ENCODE measurements around the gene STX1B. TPM values are rescaled to one million over a fixed set of nuclear protein-coding genes. Genes with fewer than 3 reads are reported as not detected.

The STX1B gene
- total RNA-seq, 1 experiment from 2014 or later: 11.0 TPM

DNA sequence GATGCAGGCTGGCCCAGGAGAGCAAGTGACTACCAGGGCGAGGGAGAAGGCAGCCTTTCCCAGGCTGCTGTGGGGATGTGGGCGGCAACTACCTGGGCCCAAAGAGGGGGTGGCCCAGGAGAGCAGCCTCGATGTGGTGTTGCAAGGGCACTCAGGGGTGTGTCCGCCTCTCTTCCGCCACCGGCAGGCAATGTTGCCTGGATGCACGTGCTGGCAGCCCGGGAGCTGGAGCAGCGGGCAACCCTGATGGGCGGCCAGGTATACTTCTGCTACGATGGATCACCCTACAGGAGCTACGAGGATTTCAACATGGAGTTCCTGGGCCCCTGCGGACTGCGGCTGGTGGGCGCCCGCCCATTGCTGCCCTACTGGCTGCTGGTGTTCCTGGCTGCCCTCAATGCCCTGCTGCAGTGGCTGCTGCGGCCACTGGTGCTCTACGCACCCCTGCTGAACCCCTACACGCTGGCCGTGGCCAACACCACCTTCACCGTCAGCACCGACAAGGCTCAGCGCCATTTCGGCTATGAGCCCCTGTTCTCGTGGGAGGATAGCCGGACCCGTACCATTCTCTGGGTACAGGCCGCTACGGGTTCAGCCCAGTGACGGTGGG is 22.8 kb downstream of the STX1B start:
- Mint-ChIP-seq H3K9me3 (no peaks in the 10 kb centered on the region), H3K27ac (no peak overlapping the region), H3K27me3 (ENCODE audit: low read depth) (no peaks in the 10 kb centered on the region; the same call in 1 of the 2 replicates), H3K4me3 (no peak overlapping the region), H3K4me1 (peaks cover 5 to 10% of the 10 kb centered on the region in 2 experiments), H3K36me3 (ENCODE audit: insufficient read depth in 1 of 3, low read depth in 3 of 3) (peaks cover 2 to 23% (median 15%) of the 10 kb centered on the region in 3 experiments; a peak in 6 of 7 replicates)
- no peak overlapping the region for H2BK120ac ChIP-seq (ENCODE audit: low read depth, low read length, poor library complexity, severe bottlenecking)
- H3K79me1 ChIP-seq (ENCODE audit: insufficient read depth, low read depth, low read length, poor library complexity, severe bottlenecking): no peaks in the 10 kb centered on the region
- H3K18ac ChIP-seq (ENCODE audit: insufficient read length, low read depth, low read length): no peak overlapping the region
- H2BK15ac ChIP-seq (ENCODE audit: low read depth, low read length): no peak overlapping the region
- H2AK5ac ChIP-seq (ENCODE audit: insufficient read length, low read length): no peak overlapping the region
- H3K4me1 ChIP-seq (ENCODE audit: insufficient read depth, low read length): no peaks in the 10 kb centered on the region
- H2BK5ac ChIP-seq (ENCODE audit: insufficient read length, low read length): no peak overlapping the region
- WGBS (ENCODE audit: extremely low coverage, insufficient read length, low lambda C conversion rate): no CpG with 5 or more reads among the region's 30 CpGs
- no peak overlapping the region for H4K8ac ChIP-seq (replicated peaks; ENCODE audit: insufficient read length, low read depth, low read length)
- H3K4me2 ChIP-seq (ENCODE audit: insufficient read depth, insufficient read length, low read length): no peak overlapping the region
- no peak overlapping the region for H3K27ac ChIP-seq (ENCODE audit: insufficient read length, low read depth, low read length)
- H4K20me1 ChIP-seq (ENCODE audit: control insufficient read depth, insufficient read depth, insufficient read length): no peaks in the 10 kb centered on the region
- no peak overlapping the region for H3K4ac ChIP-seq (ENCODE audit: low read depth, low read length)
- no peak overlapping the region for H4K91ac ChIP-seq (ENCODE audit: insufficient read length, low read depth, low read length)
- no peaks in the 10 kb centered on the region for H3K9me3 ChIP-seq (ENCODE audit: control insufficient read depth, low read depth, low read length)
- H2AFZ ChIP-seq (ENCODE audit: low read length): no peak overlapping the region
- no peaks in the 10 kb centered on the region for H3K79me2 ChIP-seq (ENCODE audit: insufficient read depth, low read length)
- no peaks in the 10 kb centered on the region for H3K27me3 ChIP-seq (ENCODE audit: insufficient read depth, low read length)
- H4K5ac ChIP-seq (ENCODE audit: insufficient read length, low read depth, low read length): no peak overlapping the region
- H3K9ac ChIP-seq (ENCODE audit: extremely low read depth, insufficient read length, low read length): no peak overlapping the region
- no peak overlapping the region for H3K23ac ChIP-seq (ENCODE audit: insufficient read length, low read depth, low read length)
- H3K56ac ChIP-seq (ENCODE audit: insufficient read length, low read depth, low read length): no peak overlapping the region
- DNase-seq: no peak
- no peak overlapping the region for H3T11ph ChIP-seq (ENCODE audit: low read length)
- H2BK20ac ChIP-seq (ENCODE audit: low read depth, low read length, poor library complexity, severe bottlenecking): no peak overlapping the region
- no peak overlapping the region for H3K14ac ChIP-seq (ENCODE audit: insufficient read depth, low read length)
- TF ChIP-seq, protein P1, sequence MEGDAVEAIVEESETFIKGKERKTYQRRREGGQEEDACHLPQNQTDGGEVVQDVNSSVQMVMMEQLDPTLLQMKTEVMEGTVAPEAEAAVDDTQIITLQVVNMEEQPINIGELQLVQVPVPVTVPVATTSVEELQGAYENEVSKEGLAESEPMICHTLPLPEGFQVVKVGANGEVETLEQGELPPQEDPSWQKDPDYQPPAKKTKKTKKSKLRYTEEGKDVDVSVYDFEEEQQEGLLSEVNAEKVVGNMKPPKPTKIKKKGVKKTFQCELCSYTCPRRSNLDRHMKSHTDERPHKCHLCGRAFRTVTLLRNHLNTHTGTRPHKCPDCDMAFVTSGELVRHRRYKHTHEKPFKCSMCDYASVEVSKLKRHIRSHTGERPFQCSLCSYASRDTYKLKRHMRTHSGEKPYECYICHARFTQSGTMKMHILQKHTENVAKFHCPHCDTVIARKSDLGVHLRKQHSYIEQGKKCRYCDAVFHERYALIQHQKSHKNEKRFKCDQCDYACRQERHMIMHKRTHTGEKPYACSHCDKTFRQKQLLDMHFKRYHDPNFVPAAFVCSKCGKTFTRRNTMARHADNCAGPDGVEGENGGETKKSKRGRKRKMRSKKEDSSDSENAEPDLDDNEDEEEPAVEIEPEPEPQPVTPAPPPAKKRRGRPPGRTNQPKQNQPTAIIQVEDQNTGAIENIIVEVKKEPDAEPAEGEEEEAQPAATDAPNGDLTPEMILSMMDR (conservative IDR thresholded peaks at IDR 0.05): no peak
- H2BK12ac ChIP-seq (ENCODE audit: insufficient read length, low read depth, low read length): no peak overlapping the region
- H3K23me2 ChIP-seq (ENCODE audit: insufficient read length, low read depth, low read length, poor library complexity, severe bottlenecking): no peaks in the 10 kb centered on the region
